Muscle of leg (tissue), 11 donors: ENCODE data around the gene PLEKHM1. TPM values are rescaled to one million over a fixed set of nuclear protein-coding genes. Genes with fewer than 3 reads are reported as not detected.
"Not testable (repeated sequence)": the region's sequence is repeated elsewhere in the genome, so short reads cannot be mapped to it uniquely, and the experiment has no call there.

Experiments
- DNase-seq: peaks from one replicate; pipeline ENCODE4 v3.0.0; 2013
- H3K27ac ChIP-seq: one replicate; pipeline ENCODE4 v1.5.1; 2013; ENCODE audit warnings: mild to moderate bottlenecking, low read length, control low read depth
- H3K27me3 ChIP-seq: one replicate; pipeline ENCODE4 v1.6.1; 2013; ENCODE audit warnings: low read length; ENCODE audit not compliant: control insufficient read depth, insufficient read depth
- H3K36me3 ChIP-seq: one replicate; pipeline ENCODE4 v1.6.1; 2013; ENCODE audit warnings: low read length; ENCODE audit not compliant: control insufficient read depth, insufficient read depth
- H3K4me1 ChIP-seq: one replicate; pipeline ENCODE4 v1.6.1; 2013; ENCODE audit warnings: low read length; ENCODE audit not compliant: control insufficient read depth, insufficient read depth
- H3K4me3 ChIP-seq: one replicate; pipeline ENCODE4 v1.5.1; 2013; ENCODE audit warnings: low read length, control low read depth
- H3K9me3 ChIP-seq: replicated peaks from 2 replicates; pipeline ENCODE4 v1.6.1; 2013; ENCODE audit warnings: low read depth, low read length; ENCODE audit not compliant: control insufficient read depth
- WGBS: methylation state at CpG from one replicate; pipeline ENCODE4 v1.1.5; 2013; ENCODE audit warnings: missing lambda C conversion rate; ENCODE audit not compliant: insufficient coverage; 5-methylcytosine and 5-hydroxymethylcytosine counted together
- polyA plus RNA-seq, 8 donors: library from polyadenylated mRNA; unstranded; fragments of 120-200 nt; gene quantifications; one replicate each; pipeline versions ENCODE4 v1.2.1 to v1.2.3, GENCODE V29; 2013; ENCODE audit warnings: inconsistent platforms in 1 of 8, low replicate concordance in 1 of 8; ENCODE audit not compliant: insufficient read length in 8 of 8, insufficient read depth in 1 of 8
- total RNA-seq: library from RNA; stranded (reverse); fragments of 120-200 nt; gene quantifications from one replicate; pipeline ENCODE4 v1.2.4, GENCODE V29; 2013

Gene PLEKHM1
- total and polyA plus RNA-seq, 9 donors: 7.5 to 11.3 (median 8.9) TPM

GRCh38 chr17:45443371-45444260 lies 46.9 kb downstream of the PLEKHM1 start:
- DNase-seq, H3K4me3 ChIP-seq, H3K9me3 ChIP-seq, H3K36me3 ChIP-seq, H3K27me3 ChIP-seq, H3K27ac ChIP-seq: not testable (repeated sequence)
- 83% methylated on average over 3 of the region's 10 CpGs for WGBS
- peaks cover 24% of the 10 kb centered on the region for H3K4me1 ChIP-seq

DNA sequence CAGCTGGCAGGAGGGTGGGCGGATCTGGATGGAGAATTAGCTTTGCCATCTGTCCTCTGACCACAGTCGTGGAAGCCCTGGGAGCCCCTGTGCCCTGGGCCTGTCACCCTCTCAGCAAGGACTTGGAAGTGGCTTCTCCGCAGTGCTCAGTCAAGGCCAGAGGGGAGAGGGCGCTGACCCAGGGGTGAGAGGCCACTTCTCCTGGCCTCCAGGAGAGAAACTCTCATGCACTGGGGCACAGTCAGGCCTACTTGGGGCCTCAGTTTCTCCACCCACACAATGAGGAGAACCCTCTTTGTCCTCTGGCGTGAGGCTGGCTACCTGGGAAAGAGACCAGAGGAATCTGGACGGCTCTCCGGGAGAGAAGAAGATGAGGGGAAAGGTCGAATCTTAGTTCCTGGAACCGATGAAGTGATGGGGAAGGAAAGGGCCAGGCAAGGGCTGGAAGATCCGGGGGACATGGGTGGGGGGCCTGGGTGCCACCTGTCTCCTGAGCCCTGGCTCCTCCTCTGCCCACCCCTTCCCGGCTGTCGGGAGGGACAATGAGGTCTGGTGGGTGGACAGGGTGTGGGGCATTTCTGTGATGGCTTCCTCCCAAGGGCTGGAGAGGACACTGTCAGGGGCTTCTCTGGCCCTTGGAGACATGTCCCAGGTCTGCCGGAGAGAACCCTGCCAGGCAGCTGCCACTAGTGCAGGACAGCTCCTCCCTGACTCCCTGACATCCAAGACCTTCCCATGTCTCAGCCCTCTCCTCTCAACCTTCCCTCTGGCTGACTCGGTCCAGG lies 48.8 kb downstream of the PLEKHM1 start:
- peaks cover 8% of the 10 kb centered on the region for H3K36me3 ChIP-seq
- DNase-seq: no peak
- 66% methylated on average over 6 of the region's 14 CpGs for WGBS
- no peaks in the 10 kb centered on the region for H3K9me3 ChIP-seq
- H3K4me1 ChIP-seq: peaks cover 19% of the 10 kb centered on the region
- H3K4me3 ChIP-seq: no peak overlapping the region
- no peaks in the 10 kb centered on the region for H3K27me3 ChIP-seq
- H3K27ac ChIP-seq: no peak overlapping the region

GRCh38 chr17:45440839-45441515 lies 49.5 kb downstream of the PLEKHM1 start:
- peaks cover 10% of the 10 kb centered on the region for H3K36me3 ChIP-seq
- peak; percentile 44 for DNase-seq
- H3K9me3 ChIP-seq, H3K27me3 ChIP-seq, H3K4me3 ChIP-seq: not testable (repeated sequence)
- peaks cover 19% of the 10 kb centered on the region for H3K4me1 ChIP-seq
- 29% methylated on average over 3 of the region's 7 CpGs for WGBS
- peak overlapping the region; percentile 35 for H3K27ac ChIP-seq

DNA sequence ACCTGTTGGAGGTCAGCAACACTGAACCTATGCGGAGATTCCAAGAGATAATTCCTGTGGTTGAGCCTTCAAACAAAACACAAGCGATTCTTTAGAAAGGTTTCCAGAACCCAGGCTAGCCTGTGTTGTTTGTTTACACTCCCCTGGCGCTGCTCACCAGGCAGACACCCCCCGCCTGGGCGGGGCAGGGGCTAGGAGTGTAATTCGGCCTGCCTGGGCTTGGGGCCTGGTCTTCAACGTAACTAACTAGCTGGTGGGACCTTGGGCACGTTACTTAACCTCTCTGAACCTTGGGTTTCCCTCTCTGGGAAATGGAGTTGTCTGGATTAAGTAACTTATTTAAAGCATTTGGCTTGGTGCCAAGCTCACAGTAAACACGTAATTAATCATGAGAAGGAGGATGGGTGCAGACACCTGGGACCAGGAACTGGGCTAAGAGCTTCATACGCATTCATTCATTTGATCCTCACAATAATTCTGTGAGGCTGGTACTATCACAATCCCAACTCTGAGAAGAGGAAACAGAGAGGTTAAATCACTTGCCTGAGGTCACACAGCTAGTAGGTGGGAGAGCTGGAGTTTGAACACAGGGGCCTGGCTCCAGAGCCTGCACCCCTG lies 50.3 kb downstream of the PLEKHM1 start:
- no peaks in the 10 kb centered on the region for H3K9me3 ChIP-seq
- H3K4me1 ChIP-seq: peaks cover 19% of the 10 kb centered on the region
- H3K36me3 ChIP-seq: peaks cover 9% of the 10 kb centered on the region
- no peaks in the 10 kb centered on the region for H3K27me3 ChIP-seq
- WGBS: 44% methylated on average over 5 of the region's 10 CpGs
- H3K4me3 ChIP-seq: no peak overlapping the region
- DNase-seq: peak; percentile 35
- peak overlapping the region; percentile 35 for H3K27ac ChIP-seq

- 86% methylated on average over 9 of the region's 11 CpGs for WGBS
- Histone ChIP-seq H3K27me3 (no peaks in the 10 kb centered on the region), H3K36me3 (peaks cover 6% of the 10 kb centered on the region), H3K4me3 (no peak overlapping the region), H3K9me3 (no peaks in the 10 kb centered on the region), H3K27ac (no peak overlapping the region), H3K4me1 (peaks cover 19% of the 10 kb centered on the region)
- DNase-seq: no peak
Measured at GRCh38 chr17:45438931-45439610, 51.5 kb downstream of the PLEKHM1 start.

DNA sequence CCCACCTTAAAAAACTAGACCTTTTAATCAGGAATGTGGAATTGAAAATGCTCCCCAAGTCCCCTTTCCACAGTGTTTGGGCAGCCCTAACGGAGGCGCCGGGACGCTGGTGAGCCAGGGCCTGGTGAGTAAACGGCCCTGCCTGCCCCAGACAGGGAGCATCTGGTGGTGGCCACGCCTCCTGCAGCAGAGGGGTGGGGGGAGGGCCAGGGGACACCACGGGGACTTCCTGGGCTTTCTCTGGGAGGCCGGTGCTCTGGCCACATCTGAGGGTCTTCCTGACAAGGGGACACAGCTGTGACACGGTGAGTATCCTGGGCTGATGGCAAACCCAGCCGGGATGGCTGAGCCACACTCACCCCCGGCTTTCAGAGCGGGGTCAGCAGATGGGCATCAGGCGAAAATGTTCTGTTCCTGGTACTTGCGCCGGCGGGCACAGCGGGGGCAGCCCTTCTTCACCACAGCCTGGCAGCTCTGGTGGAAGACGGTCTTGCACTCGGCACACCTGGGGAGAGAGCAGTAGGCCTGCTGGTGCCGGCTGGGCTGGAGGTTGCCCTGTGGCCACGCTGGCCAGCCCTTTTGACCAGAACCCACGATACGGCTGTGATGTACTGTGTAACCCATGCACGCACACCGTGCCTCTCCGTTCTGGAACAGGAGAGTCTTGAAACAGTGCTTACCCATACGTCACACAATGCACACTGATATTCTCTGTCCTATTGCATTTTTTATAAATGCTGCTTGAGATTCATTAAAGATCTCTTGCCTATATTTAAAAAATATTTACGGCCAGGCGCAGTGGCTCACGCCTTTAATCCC lies 52.8 kb downstream of the PLEKHM1 start:
- 74% methylated on average over 25 of the region's 30 CpGs for WGBS
- no peak for DNase-seq
- no peak overlapping the region for H3K4me3 ChIP-seq
- peaks cover 10% of the 10 kb centered on the region for H3K27me3 ChIP-seq
- no peak overlapping the region for H3K27ac ChIP-seq
- no peaks in the 10 kb centered on the region for H3K9me3 ChIP-seq
- H3K4me1 ChIP-seq: peaks cover 25% of the 10 kb centered on the region
- peaks cover 6% of the 10 kb centered on the region for H3K36me3 ChIP-seq

- Histone ChIP-seq H3K36me3 (peaks cover 6% of the 10 kb centered on the region), H3K4me1 (peaks cover 30% of the 10 kb centered on the region), H3K27me3 (peaks cover 17% of the 10 kb centered on the region), H3K27ac (no peak overlapping the region), H3K9me3 (no peaks in the 10 kb centered on the region), H3K4me3 (no peak overlapping the region)
- 85% methylated on average over 12 of the region's 23 CpGs for WGBS
- DNase-seq: no peak
Measured at GRCh38 chr17:45436625-45437464, 53.7 kb downstream of the PLEKHM1 start.

DNA sequence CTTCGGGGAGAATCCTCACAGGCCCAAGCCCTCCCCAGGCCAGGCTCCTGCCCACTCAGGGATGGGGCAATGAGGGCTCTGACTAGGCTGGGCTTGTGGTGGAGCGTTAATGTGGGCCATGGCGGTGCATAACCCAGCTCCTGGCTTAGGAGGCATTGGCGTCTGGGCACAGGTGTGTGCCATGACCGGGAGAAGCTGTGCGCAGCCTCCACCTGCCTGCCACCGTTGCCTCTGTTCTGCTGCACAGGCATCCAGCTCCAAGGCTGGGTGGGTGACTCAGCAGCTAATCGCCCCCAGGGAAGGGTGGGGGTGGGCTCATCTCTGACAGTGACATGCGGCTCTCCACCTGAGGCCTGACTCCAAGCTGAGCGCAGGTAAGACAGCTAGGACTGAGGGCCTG lies 54.4 kb downstream of the PLEKHM1 start:
- WGBS: 86% methylated on average over 8 of the region's 10 CpGs
- Histone ChIP-seq H3K36me3 (peaks cover 6% of the 10 kb centered on the region), H3K4me3 (no peak overlapping the region), H3K9me3 (no peaks in the 10 kb centered on the region), H3K27ac (no peak overlapping the region), H3K27me3 (peaks cover 24% of the 10 kb centered on the region), H3K4me1 (peaks cover 30% of the 10 kb centered on the region)
- DNase-seq: no peak
